OCI-LY1 (cell line): ENCODE data around the gene FOXN3.

Source experiments
- H2AFZ ChIP-seq: fragments of 200-600 bp; sonication (generic), shearing (Covaris generic); 2 replicates; pipeline ENCODE4 v1.6.0; 2014; ENCODE audit warnings: antibody characterized with exemption, mild to moderate bottlenecking, low read length
- H3F3A ChIP-seq: fragments of 200-600 bp; sonication (generic), shearing (Covaris generic); 2 replicates; pipeline ENCODE4 v1.6.0; 2014; ENCODE audit warnings: mild to moderate bottlenecking, antibody characterized with exemption, low read length, moderate library complexity; ENCODE audit not compliant: insufficient read depth
- H3K27ac ChIP-seq: fragments of 200-600 bp; sonication (generic); 2 replicates; pipeline ENCODE4 v1.5.1; 2014; ENCODE audit warnings: low read length, mixed run types, mild to moderate bottlenecking, low read depth; ENCODE audit not compliant: poor library complexity, severe bottlenecking
- H3K27me3 ChIP-seq: fragments of 200-600 bp; sonication (generic); 2 replicates; pipeline ENCODE4 v1.6.0; 2014; ENCODE audit warnings: antibody characterized with exemption, mild to moderate bottlenecking, low read length, moderate library complexity; ENCODE audit not compliant: insufficient read depth
- H3K36me3 ChIP-seq: fragments of 200-600 bp; sonication (generic); 2 replicates; pipeline ENCODE4 v1.6.1; 2014; ENCODE audit warnings: mild to moderate bottlenecking, antibody characterized with exemption, low read length, moderate library complexity, mixed read lengths; ENCODE audit not compliant: insufficient read depth
- H3K4me1 ChIP-seq: fragments of 200-600 bp; sonication (generic); 2 replicates; pipeline ENCODE4 v1.5.1; 2014; ENCODE audit warnings: mild to moderate bottlenecking, low read length, moderate library complexity; ENCODE audit not compliant: insufficient read depth, severe bottlenecking
- H3K4me2 ChIP-seq: fragments of 200-600 bp; sonication (generic), shearing (Covaris generic); 2 replicates; pipeline ENCODE4 v1.6.1; 2014; ENCODE audit warnings: low read length
- H3K4me3 ChIP-seq: fragments of 200-600 bp; sonication (generic); 2 replicates; pipeline ENCODE4 v1.5.1; 2014; ENCODE audit warnings: low read length, low read depth, mild to moderate bottlenecking, mixed read lengths; ENCODE audit not compliant: poor library complexity, severe bottlenecking
- H3K79me2 ChIP-seq: fragments of 200-600 bp; shearing (Covaris generic); 2 replicates; pipeline ENCODE4 v1.6.1; 2016; ENCODE audit warnings: mixed run types, low read length, mixed read lengths; ENCODE audit not compliant: insufficient read depth
- H3K9ac ChIP-seq: fragments of 200-600 bp; sonication (generic), shearing (Covaris generic); 2 replicates; pipeline ENCODE4 v1.6.1; 2014; ENCODE audit warnings: mild to moderate bottlenecking, low read length, mixed read lengths
- H3K9me2 ChIP-seq: fragments of 200-600 bp; sonication (generic), shearing (Covaris generic); 2 replicates; pipeline ENCODE4 v1.6.1; 2014; ENCODE audit warnings: low read depth, mild to moderate bottlenecking, low read length, mixed read lengths
- H3K9me3 ChIP-seq: fragments of 200-600 bp; shearing (Covaris generic); 2 replicates; pipeline ENCODE4 v1.6.1; 2014; ENCODE audit warnings: low read length, mixed read lengths
- H4K20me1 ChIP-seq: fragments of 200-600 bp; sonication (generic), shearing (Covaris generic); 2 replicates; pipeline ENCODE4 v1.6.0; 2016; ENCODE audit warnings: mild to moderate bottlenecking, low read length; ENCODE audit not compliant: insufficient read depth
- CTCF ChIP-seq: fragments of 200-600 bp; sonication (generic), shearing (Covaris generic); IDR thresholded peaks from 2 replicates; pipeline ENCODE4 v1.5.1; 2017; ENCODE audit warnings: mild to moderate bottlenecking, antibody characterized with exemption, low read length, moderate library complexity, mixed read lengths
- EZH2 ChIP-seq: fragments of 200-600 bp; sonication (generic), shearing (Covaris generic); IDR thresholded peaks from 2 replicates; pipeline ENCODE4 v1.8.0; 2017; ENCODE audit warnings: borderline replicate concordance, mixed run types, mild to moderate bottlenecking, antibody characterized with exemption, low read length, moderate library complexity, mixed read lengths

Gene FOXN3

DNA sequence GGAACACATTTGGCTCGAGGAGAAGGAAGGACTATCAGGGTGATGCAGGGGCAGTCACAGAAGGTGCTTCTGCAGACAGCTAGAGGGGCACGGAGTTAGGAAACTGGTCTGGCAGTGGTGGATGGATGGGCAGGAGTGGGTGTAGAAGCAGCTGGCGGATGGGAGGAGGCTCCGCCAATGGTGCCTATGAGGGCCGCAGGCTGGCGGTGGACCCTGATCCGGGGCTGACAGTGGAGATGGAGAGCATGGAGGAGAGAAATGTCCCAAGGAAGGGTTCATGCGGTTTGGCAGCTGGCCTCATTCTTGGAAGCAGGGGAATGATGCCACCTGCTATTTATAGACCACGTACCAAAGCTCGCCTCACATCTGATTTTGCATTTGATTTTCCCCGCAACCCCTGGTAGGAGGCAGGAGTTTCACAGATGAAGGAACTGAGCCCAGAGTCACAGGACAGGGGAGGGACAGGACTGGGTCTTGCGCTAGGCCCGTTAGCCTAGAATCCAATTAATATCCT, 237.1 kb downstream of the FOXN3 start:
- Histone ChIP-seq H3K79me2 (no peaks in the 10 kb centered on the region), H2AFZ (no peak overlapping the region), H3K27ac (no peak overlapping the region), H4K20me1 (no peaks in the 10 kb centered on the region), H3K9me2 (no peaks in the 10 kb centered on the region), H3K36me3 (peaks cover 18% of the 10 kb centered on the region; the same call in 1 of the 2 replicates), H3K4me3 (no peak overlapping the region), H3K4me1 (peaks cover 9% of the 10 kb centered on the region), H3K9me3 (no peaks in the 10 kb centered on the region), H3K4me2 (no peak overlapping the region), H3F3A (no peaks in the 10 kb centered on the region), H3K27me3 (no peaks in the 10 kb centered on the region), H3K9ac (no peak overlapping the region)
- TF ChIP-seq EZH2 (no peak), CTCF (no peak)

DNA sequence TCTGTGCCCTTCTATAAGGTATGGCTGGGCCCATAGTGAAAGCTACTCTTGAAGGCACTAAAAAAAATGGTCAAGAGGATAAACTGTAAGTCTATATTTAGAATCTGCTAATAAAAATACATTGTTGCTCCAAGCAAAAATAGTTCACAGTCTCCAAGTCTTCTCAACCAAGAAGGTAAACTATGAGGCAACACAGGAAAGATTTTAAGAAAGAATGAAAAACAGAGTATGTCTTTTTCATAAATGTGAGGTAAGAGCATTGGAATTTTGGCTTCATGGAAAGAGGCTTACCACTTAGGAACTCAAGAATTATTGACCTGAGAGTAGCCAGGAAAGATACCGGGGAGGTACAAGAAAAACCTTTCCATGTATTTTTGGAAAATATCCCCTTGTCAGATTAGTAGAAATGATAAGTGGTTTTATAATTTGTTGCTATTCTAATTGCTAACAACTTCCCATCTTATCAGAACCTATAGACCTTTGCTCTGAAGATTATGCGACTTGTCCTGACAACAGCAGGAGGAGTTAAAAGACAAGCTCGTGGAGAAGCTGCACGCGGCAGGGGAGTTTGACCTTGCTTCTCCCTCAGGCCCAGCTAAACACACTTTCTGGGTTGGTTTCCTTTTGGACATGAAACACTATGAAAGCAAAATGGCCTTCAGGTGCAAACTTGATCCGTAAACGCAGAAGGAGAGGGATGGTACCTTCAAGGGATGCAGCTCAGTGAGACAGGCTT, 238.1 kb downstream of the FOXN3 start:
- H2AFZ ChIP-seq, result no peak overlapping the region
- no peak overlapping the region for H3K9ac ChIP-seq
- no peaks in the 10 kb centered on the region for H3K27me3 ChIP-seq
- H3F3A ChIP-seq, result no peaks in the 10 kb centered on the region
- H3K4me3 ChIP-seq, result no peak overlapping the region
- no peak for TF ChIP-seq CTCF
- no peak for TF ChIP-seq EZH2
- H3K4me2 ChIP-seq, result no peak overlapping the region
- no peak overlapping the region for H3K27ac ChIP-seq
- no peaks in the 10 kb centered on the region for H3K9me3 ChIP-seq
- no peaks in the 10 kb centered on the region for H3K79me2 ChIP-seq
- H3K36me3 ChIP-seq, result peaks cover 21% of the 10 kb centered on the region; the same call in 1 of the 2 replicates
- H3K4me1 ChIP-seq, result peaks cover 9% of the 10 kb centered on the region
- no peaks in the 10 kb centered on the region for H4K20me1 ChIP-seq
- no peaks in the 10 kb centered on the region for H3K9me2 ChIP-seq

GRCh38 chr14:89178376-89178775, 238.7 kb downstream of the FOXN3 start:
- H3K9ac ChIP-seq, result no peak overlapping the region
- no peaks in the 10 kb centered on the region for H3F3A ChIP-seq
- H2AFZ ChIP-seq, result no peak overlapping the region
- no peak overlapping the region for H3K27ac ChIP-seq
- no peaks in the 10 kb centered on the region for H3K79me2 ChIP-seq
- H3K4me1 ChIP-seq, result peaks cover 9% of the 10 kb centered on the region
- H3K4me3 ChIP-seq, result no peak overlapping the region
- TF ChIP-seq CTCF (no peak), EZH2 (no peak)
- no peaks in the 10 kb centered on the region for H3K27me3 ChIP-seq
- no peak overlapping the region for H3K4me2 ChIP-seq
- no peaks in the 10 kb centered on the region for H4K20me1 ChIP-seq
- H3K36me3 ChIP-seq, result peaks cover 21% of the 10 kb centered on the region; the same call in 1 of the 2 replicates
- H3K9me2 ChIP-seq, result no peaks in the 10 kb centered on the region
- H3K9me3 ChIP-seq, result no peaks in the 10 kb centered on the region
